Liver (tissue), 9 donors: Measurements from ENCODE around the gene CYP3A4. TPM values are rescaled to one million over a fixed set of nuclear protein-coding genes. Genes with fewer than 3 reads are reported as not detected.

Source experiments
- DNase-seq: peaks from one replicate; pipeline ENCODE4 v3.0.0-alpha.2; 2017; ENCODE audit warnings: low spot score
- H3K27ac ChIP-seq, 2 donors: one replicate each; pipeline ENCODE4 v1.7.0; 2013; ENCODE audit warnings: inconsistent platforms in 2 of 2, low read length in 2 of 2, control low read depth in 1 of 2, low read depth in 1 of 2, mild to moderate bottlenecking in 1 of 2
- H3K27me3 ChIP-seq, 4 donors: one replicate each; pipeline versions ENCODE4 v1.6.1 to v1.7.0; 2013; ENCODE audit warnings: low read length in 3 of 4, inconsistent platforms in 1 of 4, mild to moderate bottlenecking in 1 of 4, moderate library complexity in 1 of 4; ENCODE audit not compliant: control insufficient read depth in 4 of 4, insufficient read depth in 4 of 4
- H3K36me3 ChIP-seq, 4 donors: one replicate each; pipeline versions ENCODE4 v1.6.1 to v1.7.0; 2013; ENCODE audit warnings: low read length in 3 of 4, mild to moderate bottlenecking in 3 of 4, low read depth in 1 of 4, moderate library complexity in 1 of 4; ENCODE audit not compliant: control insufficient read depth in 4 of 4, insufficient read depth in 3 of 4
- H3K4me1 ChIP-seq, 4 donors: one replicate each; pipeline versions ENCODE4 v1.6.1 to v1.7.0; 2013; ENCODE audit warnings: low read length in 3 of 4, mild to moderate bottlenecking in 3 of 4, moderate library complexity in 1 of 4; ENCODE audit not compliant: control insufficient read depth in 4 of 4, insufficient read depth in 4 of 4
- H3K4me3 ChIP-seq, 3 donors: one replicate each; pipeline versions ENCODE4 v1.6.1 to v1.7.0; 2013; ENCODE audit warnings: low read length in 3 of 3, control low read depth in 1 of 3, low read depth in 1 of 3, mild to moderate bottlenecking in 1 of 3
- H3K9ac ChIP-seq, 2 donors: one replicate each; pipeline ENCODE4 v1.7.0; 2013; ENCODE audit warnings: low read length in 2 of 2, mild to moderate bottlenecking in 2 of 2, moderate library complexity in 2 of 2, control low read depth in 1 of 2, low read depth in 1 of 2
- H3K9me3 ChIP-seq, 4 donors: one replicate each; pipeline versions ENCODE4 v1.6.1 to v1.7.0; 2013; ENCODE audit warnings: low read length in 3 of 4; ENCODE audit not compliant: control insufficient read depth in 4 of 4
- EGR1 ChIP-seq, 2 donors: IDR thresholded peaks; 2 replicates each; pipeline ENCODE4 v1.6.1; 2016 to 2018; ENCODE audit warnings: antibody characterized with exemption in 2 of 2, low read depth in 2 of 2
- FOXA1 ChIP-seq: IDR thresholded peaks from 2 replicates; pipeline ENCODE4 v1.6.1; 2016; ENCODE audit warnings: antibody characterized with exemption
- FOXA2 ChIP-seq: IDR thresholded peaks from 2 replicates; pipeline ENCODE4 v1.6.1; 2016; ENCODE audit warnings: antibody characterized with exemption
- GABPA ChIP-seq, 2 donors: IDR thresholded peaks in 1 of 2; conservative IDR thresholded peaks in 1 of 2; 2 replicates each; pipeline ENCODE4 v1.6.1; 2016; ENCODE audit warnings: antibody characterized with exemption in 2 of 2, mild to moderate bottlenecking in 1 of 2, moderate library complexity in 1 of 2
- HNF4A ChIP-seq, 2 donors: conservative IDR thresholded peaks; 2 replicates each; pipeline ENCODE4 v1.6.1; 2016; ENCODE audit warnings: antibody characterized with exemption in 2 of 2, mild to moderate bottlenecking in 2 of 2
- HNF4G ChIP-seq: IDR thresholded peaks from 2 replicates; pipeline ENCODE4 v1.6.1; 2016; ENCODE audit warnings: antibody characterized with exemption
- JUND ChIP-seq, 2 donors: IDR thresholded peaks; 2 replicates each; pipeline ENCODE4 v1.6.1; 2016; ENCODE audit warnings: antibody characterized with exemption in 2 of 2
- NR2F2 ChIP-seq: IDR thresholded peaks from 2 replicates; pipeline ENCODE4 v1.6.1; 2016; ENCODE audit warnings: antibody characterized with exemption
- RAD21 ChIP-seq, 2 donors: IDR thresholded peaks; 2 replicates each; pipeline ENCODE4 v1.6.1; 2016; ENCODE audit warnings: antibody characterized with exemption in 2 of 2, mild to moderate bottlenecking in 2 of 2
- RXRA ChIP-seq, 2 donors: IDR thresholded peaks; 2 replicates each; pipeline ENCODE4 v1.6.1; 2017 to 2018; ENCODE audit warnings: antibody characterized with exemption in 2 of 2, mild to moderate bottlenecking in 1 of 2
- SP1 ChIP-seq: IDR thresholded peaks from 2 replicates; pipeline ENCODE4 v1.6.1; 2018; ENCODE audit warnings: antibody characterized with exemption, mild to moderate bottlenecking
- TAF1 ChIP-seq: conservative IDR thresholded peaks from 2 replicates; pipeline ENCODE4 v1.6.1; 2016; ENCODE audit warnings: antibody characterized with exemption, mild to moderate bottlenecking
- YY1 ChIP-seq: IDR thresholded peaks from 2 replicates; pipeline ENCODE4 v1.6.1; 2016; ENCODE audit warnings: antibody characterized with exemption, mild to moderate bottlenecking
- WGBS: extraction: QIAGEN DNeasy Blood & Tissue Kit; methylation state at CpG from one replicate; pipeline ENCODE4 v1.1.7; 2013; 5-methylcytosine and 5-hydroxymethylcytosine counted together
- polyA plus RNA-seq, 2 donors: library from polyadenylated mRNA; stranded (reverse) in 1 of 2; unstranded in 1 of 2; fragments of 200-250 nt in 1 of 2; fragments of >200 nt in 1 of 2; fragmentation: Nextera tagmentation in 1 of 2; extraction: Ambion mirVana in 1 of 2; gene quantifications; one replicate each; pipeline versions ENCODE4 v1.2.1 to v1.2.3, GENCODE V29; 2013 to 2015
- total RNA-seq, 2 donors: library from RNA; depleted of rRNA; stranded (reverse); fragments of >200 nt; gene quantifications; one replicate each; pipeline ENCODE4 v1.2.3, GENCODE V29; 2014
- TF ChIP-seq, protein P1 (sequence below): IDR thresholded peaks from 2 replicates; pipeline ENCODE4 v1.6.1; 2016; ENCODE audit warnings: antibody characterized with exemption
- TF ChIP-seq, protein P2 (sequence below): IDR thresholded peaks from 2 replicates; pipeline ENCODE4 v1.6.1; 2016; ENCODE audit warnings: antibody characterized with exemption
- TF ChIP-seq, protein P3 (sequence below): IDR thresholded peaks from 2 replicates; pipeline ENCODE4 v1.6.1; 2016; ENCODE audit warnings: antibody characterized with exemption
- TF ChIP-seq, protein P4 (sequence below): fragments of 150-350 bp; IDR thresholded peaks from 2 replicates; pipeline ENCODE4 v1.5.1; 2017; ENCODE audit warnings: improper control_type of control experiment, low read depth, low read length; ENCODE audit not compliant: missing input control
- TF ChIP-seq, protein P5 (sequence below): IDR thresholded peaks from 2 replicates; pipeline ENCODE4 v1.6.1; 2016; ENCODE audit warnings: antibody characterized with exemption, mild to moderate bottlenecking
- donor health status: healthy.
- donor health status: healthy.
- donor health status: healthy.
- donor health status: healthy.
- donor health status: healthy.

Gene CYP3A4
- total and polyA plus RNA-seq, 4 donors, result 0.51 to 1,082 (median 289) TPM

DNA sequence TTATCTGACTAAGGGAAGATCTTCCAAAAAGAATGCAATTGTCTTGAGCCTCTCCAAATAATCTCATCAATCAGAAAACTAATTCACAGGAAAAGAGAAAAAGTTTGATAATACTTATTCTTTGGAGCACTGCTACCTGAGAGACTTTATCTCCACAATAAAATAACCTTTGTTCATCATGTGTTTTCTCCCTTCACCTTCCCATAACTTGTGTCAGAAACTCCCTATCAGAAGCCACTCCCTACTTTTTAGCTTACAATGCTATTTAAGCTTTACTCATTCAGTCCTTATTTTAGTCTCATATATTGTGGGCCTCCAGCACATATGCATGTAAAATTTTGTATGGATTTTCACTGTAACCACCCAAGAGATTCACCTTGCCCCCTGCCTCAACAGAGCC lies 44.8 kb upstream of the CYP3A4 start (continued):
- TF ChIP-seq YY1 (no peak), JUND (IDR thresholded peaks at IDR 0.05) (peak; percentile 6 to 41), TAF1 (no peak)
- TF ChIP-seq, protein P1, sequence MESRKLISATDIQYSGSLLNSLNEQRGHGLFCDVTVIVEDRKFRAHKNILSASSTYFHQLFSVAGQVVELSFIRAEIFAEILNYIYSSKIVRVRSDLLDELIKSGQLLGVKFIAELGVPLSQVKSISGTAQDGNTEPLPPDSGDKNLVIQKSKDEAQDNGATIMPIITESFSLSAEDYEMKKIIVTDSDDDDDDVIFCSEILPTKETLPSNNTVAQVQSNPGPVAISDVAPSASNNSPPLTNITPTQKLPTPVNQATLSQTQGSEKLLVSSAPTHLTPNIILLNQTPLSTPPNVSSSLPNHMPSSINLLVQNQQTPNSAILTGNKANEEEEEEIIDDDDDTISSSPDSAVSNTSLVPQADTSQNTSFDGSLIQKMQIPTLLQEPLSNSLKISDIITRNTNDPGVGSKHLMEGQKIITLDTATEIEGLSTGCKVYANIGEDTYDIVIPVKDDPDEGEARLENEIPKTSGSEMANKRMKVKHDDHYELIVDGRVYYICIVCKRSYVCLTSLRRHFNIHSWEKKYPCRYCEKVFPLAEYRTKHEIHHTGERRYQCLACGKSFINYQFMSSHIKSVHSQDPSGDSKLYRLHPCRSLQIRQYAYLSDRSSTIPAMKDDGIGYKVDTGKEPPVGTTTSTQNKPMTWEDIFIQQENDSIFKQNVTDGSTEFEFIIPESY, result no peak
- TF ChIP-seq, protein P2, sequence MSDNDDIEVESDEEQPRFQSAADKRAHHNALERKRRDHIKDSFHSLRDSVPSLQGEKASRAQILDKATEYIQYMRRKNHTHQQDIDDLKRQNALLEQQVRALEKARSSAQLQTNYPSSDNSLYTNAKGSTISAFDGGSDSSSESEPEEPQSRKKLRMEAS, result no peak

DNA sequence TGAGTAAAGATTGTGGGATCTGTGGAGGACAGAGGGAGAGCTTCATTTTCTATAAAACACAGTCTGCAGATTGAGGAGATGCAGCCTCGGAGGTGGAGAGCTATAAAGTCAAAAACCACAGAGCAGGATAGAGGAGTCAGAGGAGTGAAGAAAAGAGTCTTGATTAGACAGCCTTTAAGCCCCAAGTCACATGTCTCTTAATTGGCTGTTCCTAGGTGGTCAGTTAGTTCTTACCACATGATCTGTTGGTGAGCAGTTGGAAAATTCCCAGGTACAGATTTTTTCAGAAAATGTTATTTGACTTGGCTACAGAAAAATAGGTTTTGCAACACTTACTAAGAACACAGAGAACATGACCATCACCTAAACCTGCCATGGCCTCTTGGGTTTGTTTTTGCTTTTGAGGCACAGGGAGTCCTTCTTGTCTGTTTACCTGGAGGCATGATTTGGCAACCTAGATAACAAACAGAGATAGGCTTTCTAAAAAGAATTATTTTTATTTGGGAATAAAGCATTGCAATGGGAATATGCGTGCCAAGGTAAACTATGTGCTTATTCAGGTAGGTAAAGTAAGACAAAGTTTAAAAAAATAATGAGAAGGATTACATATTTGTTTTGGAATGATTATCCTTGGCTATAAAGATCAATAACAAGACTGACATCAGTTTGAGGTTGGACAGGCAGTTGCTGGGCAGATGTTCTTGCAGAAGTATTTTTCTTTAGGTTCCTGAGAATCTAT lies 43.2 kb upstream of the CYP3A4 start:
- Histone ChIP-seq H3K36me3 (no peaks in the 10 kb centered on the region), H3K4me1 (peaks cover 10 to 64% (median 38%) of the 10 kb centered on the region in 4 donors), H3K27me3 (no peaks in the 10 kb centered on the region), H3K9ac (peak overlapping the region in 1 of 2 donors; percentile 75), H3K9me3 (no peaks in the 10 kb centered on the region), H3K27ac (peak overlapping the region; percentile 91 to 97), H3K4me3 (peak overlapping the region in 2 of 3 donors; percentile 35 to 52)
- WGBS, result 31% methylated on average over 2 of the region's 2 CpGs
- TF ChIP-seq HNF4A (conservative IDR thresholded peaks at IDR 0.05), result peak; percentile 81 to 88
- TF ChIP-seq YY1, result peak; percentile 88
- peak in 1 of 2 donors; percentile 69 for TF ChIP-seq EGR1 (IDR thresholded peaks at IDR 0.05; ENCODE audit: low read depth in 2 of 2)
- TF ChIP-seq RXRA (IDR thresholded peaks at IDR 0.05), result peak; percentile 99
- peak; percentile 69 for TF ChIP-seq NR2F2
- TF ChIP-seq, protein P3, sequence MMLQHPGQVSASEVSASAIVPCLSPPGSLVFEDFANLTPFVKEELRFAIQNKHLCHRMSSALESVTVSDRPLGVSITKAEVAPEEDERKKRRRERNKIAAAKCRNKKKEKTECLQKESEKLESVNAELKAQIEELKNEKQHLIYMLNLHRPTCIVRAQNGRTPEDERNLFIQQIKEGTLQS, result peak; percentile 82
- TF ChIP-seq, protein P4, sequence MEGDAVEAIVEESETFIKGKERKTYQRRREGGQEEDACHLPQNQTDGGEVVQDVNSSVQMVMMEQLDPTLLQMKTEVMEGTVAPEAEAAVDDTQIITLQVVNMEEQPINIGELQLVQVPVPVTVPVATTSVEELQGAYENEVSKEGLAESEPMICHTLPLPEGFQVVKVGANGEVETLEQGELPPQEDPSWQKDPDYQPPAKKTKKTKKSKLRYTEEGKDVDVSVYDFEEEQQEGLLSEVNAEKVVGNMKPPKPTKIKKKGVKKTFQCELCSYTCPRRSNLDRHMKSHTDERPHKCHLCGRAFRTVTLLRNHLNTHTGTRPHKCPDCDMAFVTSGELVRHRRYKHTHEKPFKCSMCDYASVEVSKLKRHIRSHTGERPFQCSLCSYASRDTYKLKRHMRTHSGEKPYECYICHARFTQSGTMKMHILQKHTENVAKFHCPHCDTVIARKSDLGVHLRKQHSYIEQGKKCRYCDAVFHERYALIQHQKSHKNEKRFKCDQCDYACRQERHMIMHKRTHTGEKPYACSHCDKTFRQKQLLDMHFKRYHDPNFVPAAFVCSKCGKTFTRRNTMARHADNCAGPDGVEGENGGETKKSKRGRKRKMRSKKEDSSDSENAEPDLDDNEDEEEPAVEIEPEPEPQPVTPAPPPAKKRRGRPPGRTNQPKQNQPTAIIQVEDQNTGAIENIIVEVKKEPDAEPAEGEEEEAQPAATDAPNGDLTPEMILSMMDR, result no peak
- TF ChIP-seq, protein P2, result peak; percentile 73
- TF ChIP-seq FOXA1, result peak; percentile 77
- TF ChIP-seq, protein P1, result peak; percentile 92
- TF ChIP-seq JUND (IDR thresholded peaks at IDR 0.05), result peak; percentile 89 to 92
- TF ChIP-seq TAF1, result peak; percentile 85
- peak; percentile 93 for TF ChIP-seq FOXA2
- TF ChIP-seq GABPA (IDR thresholded peaks at IDR 0.05 in 1 of 2, conservative IDR thresholded peaks at IDR 0.05 in 1 of 2), result peak in 1 of 2 donors; percentile 34
- TF ChIP-seq HNF4G, result peak; percentile 56
- TF ChIP-seq RAD21 (IDR thresholded peaks at IDR 0.05), result peak; percentile 61 to 70
- TF ChIP-seq, protein P5, sequence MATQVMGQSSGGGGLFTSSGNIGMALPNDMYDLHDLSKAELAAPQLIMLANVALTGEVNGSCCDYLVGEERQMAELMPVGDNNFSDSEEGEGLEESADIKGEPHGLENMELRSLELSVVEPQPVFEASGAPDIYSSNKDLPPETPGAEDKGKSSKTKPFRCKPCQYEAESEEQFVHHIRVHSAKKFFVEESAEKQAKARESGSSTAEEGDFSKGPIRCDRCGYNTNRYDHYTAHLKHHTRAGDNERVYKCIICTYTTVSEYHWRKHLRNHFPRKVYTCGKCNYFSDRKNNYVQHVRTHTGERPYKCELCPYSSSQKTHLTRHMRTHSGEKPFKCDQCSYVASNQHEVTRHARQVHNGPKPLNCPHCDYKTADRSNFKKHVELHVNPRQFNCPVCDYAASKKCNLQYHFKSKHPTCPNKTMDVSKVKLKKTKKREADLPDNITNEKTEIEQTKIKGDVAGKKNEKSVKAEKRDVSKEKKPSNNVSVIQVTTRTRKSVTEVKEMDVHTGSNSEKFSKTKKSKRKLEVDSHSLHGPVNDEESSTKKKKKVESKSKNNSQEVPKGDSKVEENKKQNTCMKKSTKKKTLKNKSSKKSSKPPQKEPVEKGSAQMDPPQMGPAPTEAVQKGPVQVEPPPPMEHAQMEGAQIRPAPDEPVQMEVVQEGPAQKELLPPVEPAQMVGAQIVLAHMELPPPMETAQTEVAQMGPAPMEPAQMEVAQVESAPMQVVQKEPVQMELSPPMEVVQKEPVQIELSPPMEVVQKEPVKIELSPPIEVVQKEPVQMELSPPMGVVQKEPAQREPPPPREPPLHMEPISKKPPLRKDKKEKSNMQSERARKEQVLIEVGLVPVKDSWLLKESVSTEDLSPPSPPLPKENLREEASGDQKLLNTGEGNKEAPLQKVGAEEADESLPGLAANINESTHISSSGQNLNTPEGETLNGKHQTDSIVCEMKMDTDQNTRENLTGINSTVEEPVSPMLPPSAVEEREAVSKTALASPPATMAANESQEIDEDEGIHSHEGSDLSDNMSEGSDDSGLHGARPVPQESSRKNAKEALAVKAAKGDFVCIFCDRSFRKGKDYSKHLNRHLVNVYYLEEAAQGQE, result peak; percentile 77
- peak; percentile 99 for TF ChIP-seq SP1
- peak; percentile 36 for DNase-seq
